ENCODE measurements around the gene OTULINL. TPM values are rescaled to one million over a fixed set of nuclear protein-coding genes. Genes with fewer than 3 reads are reported as not detected.

The OTULINL gene
- total RNA-seq, 1 donor from 2014 or later: 10.6 TPM

DNA sequence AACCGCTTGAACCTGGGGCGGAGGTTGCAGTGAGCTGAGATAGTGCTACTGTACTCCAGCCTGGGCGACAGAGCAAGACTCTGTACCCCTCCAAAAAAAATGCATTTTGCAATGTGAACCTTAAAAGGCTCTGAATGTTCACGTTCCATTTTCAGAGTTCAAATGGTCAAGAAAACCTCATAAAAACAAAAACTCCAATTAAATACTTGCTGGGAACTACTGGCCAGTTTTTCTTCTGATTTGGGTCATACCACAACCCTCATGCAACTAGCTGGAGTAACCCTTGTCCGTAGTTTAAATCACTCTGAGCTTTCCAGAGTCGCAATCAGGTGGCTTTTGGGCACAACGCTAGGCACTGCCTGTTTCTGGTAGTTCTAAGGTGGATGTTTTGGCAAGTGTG lies 2.3 kb upstream of the OTULINL start:
- H3K9me3 Mint-ChIP-seq: peaks cover 3% of the 10 kb centered on the region

DNA sequence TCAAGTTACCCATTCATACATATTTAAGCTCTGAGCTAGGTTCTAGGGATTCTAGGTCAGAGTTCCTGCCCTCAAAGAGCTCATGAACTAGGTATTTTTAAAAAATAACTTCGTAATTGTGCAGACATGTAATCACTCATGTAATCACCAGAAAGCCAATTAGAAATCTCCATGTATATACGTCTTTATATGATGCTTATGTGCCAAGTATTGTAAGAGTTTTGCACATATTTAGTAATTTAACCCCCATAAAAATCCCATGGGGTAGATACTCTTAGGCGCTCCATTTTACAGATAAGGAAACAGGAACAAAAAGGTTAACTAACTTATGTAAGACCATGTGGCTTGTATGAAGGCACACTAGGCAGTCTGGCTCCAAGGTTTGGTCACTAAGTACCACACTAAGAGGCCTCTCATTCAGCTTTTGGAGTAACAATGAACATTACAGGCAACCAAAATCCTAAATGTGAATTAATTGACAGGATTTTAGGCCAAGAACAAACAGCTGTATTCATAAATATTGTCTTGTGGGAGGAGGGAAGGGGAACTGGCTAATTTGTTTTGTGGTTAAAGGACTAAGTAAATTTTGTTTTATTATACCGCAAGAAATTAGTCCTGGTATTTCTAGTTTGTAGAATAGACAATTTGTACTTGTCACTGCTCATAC lies 1.7 kb upstream of the OTULINL start:
- Mint-ChIP-seq H3K36me3 (no peaks in the 10 kb centered on the region), H3K4me1 (peaks cover 7% of the 10 kb centered on the region), H3K27ac (no peak overlapping the region), H3K27me3 (ENCODE audit: insufficient read depth, low read depth) (peaks cover 20% of the 10 kb centered on the region), H3K9me3 (peaks cover 3% of the 10 kb centered on the region), H3K4me3 (peak overlapping the region; percentile 84)
- Histone ChIP-seq H2AFZ (replicated peaks) (no peak overlapping the region), H3K4me2 (no peak overlapping the region), H3K9me3 (ENCODE audit: low read depth) (no peaks in the 10 kb centered on the region), H4K20me1 (ENCODE audit: low read depth) (no peaks in the 10 kb centered on the region), H3K36me3 (no peaks in the 10 kb centered on the region), H3F3A (ENCODE audit: low read depth) (peaks cover 6% of the 10 kb centered on the region), H3K27ac (no peak overlapping the region), H3K27me3 (peaks cover 52% of the 10 kb centered on the region), H3K4me1 (peaks cover 5% of the 10 kb centered on the region), H3K9ac (no peak overlapping the region), H3K79me2 (ENCODE audit: low read depth) (no peaks in the 10 kb centered on the region), H3K4me3 (no peak overlapping the region)
- no peak for TF ChIP-seq EZH2 (IDR thresholded peaks at IDR 0.05)
- TF ChIP-seq EZH2phosphoT487 (IDR thresholded peaks at IDR 0.05): no peak
- TF ChIP-seq, protein P1, sequence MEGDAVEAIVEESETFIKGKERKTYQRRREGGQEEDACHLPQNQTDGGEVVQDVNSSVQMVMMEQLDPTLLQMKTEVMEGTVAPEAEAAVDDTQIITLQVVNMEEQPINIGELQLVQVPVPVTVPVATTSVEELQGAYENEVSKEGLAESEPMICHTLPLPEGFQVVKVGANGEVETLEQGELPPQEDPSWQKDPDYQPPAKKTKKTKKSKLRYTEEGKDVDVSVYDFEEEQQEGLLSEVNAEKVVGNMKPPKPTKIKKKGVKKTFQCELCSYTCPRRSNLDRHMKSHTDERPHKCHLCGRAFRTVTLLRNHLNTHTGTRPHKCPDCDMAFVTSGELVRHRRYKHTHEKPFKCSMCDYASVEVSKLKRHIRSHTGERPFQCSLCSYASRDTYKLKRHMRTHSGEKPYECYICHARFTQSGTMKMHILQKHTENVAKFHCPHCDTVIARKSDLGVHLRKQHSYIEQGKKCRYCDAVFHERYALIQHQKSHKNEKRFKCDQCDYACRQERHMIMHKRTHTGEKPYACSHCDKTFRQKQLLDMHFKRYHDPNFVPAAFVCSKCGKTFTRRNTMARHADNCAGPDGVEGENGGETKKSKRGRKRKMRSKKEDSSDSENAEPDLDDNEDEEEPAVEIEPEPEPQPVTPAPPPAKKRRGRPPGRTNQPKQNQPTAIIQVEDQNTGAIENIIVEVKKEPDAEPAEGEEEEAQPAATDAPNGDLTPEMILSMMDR (IDR thresholded peaks at IDR 0.05): no peak
- DNase-seq (ENCODE audit: low spot score): no peak

More for the DNA sequence above, 2.3 kb upstream of the OTULINL start:
- TF ChIP-seq EZH2 (IDR thresholded peaks at IDR 0.05) (no peak), EZH2phosphoT487 (IDR thresholded peaks at IDR 0.05) (no peak)
- TF ChIP-seq, protein P1 (IDR thresholded peaks at IDR 0.05): no peak
- Mint-ChIP-seq H3K27ac (no peak overlapping the region), H3K4me1 (peaks cover 7% of the 10 kb centered on the region), H3K4me3 (no peak overlapping the region), H3K27me3 (ENCODE audit: insufficient read depth, low read depth) (peaks cover 18% of the 10 kb centered on the region), H3K36me3 (no peaks in the 10 kb centered on the region)
- no peak for DNase-seq (ENCODE audit: low spot score)
- Histone ChIP-seq H3K4me2 (no peak overlapping the region), H3K9me3 (ENCODE audit: low read depth) (no peaks in the 10 kb centered on the region), H4K20me1 (ENCODE audit: low read depth) (no peaks in the 10 kb centered on the region), H3K36me3 (no peaks in the 10 kb centered on the region), H3F3A (ENCODE audit: low read depth) (peaks cover 6% of the 10 kb centered on the region), H3K4me3 (no peak overlapping the region), H3K9ac (no peak overlapping the region), H3K27ac (no peak overlapping the region), H3K79me2 (ENCODE audit: low read depth) (no peaks in the 10 kb centered on the region), H3K27me3 (peaks cover 51% of the 10 kb centered on the region), H3K4me1 (peaks cover 5% of the 10 kb centered on the region), H2AFZ (replicated peaks) (no peak overlapping the region)

- Histone ChIP-seq H3F3A (ENCODE audit: low read depth) (peaks cover 6% of the 10 kb centered on the region), H3K4me1 (peaks cover 5% of the 10 kb centered on the region), H2AFZ (replicated peaks) (no peak overlapping the region), H3K36me3 (no peaks in the 10 kb centered on the region), H3K27me3 (peaks cover 52% of the 10 kb centered on the region), H3K27ac (no peak overlapping the region), H3K4me3 (peak overlapping the region; percentile 82), H3K9ac (no peak overlapping the region), H3K4me2 (peak overlapping the region; percentile 96), H4K20me1 (ENCODE audit: low read depth) (no peaks in the 10 kb centered on the region), H3K79me2 (ENCODE audit: low read depth) (no peaks in the 10 kb centered on the region), H3K9me3 (ENCODE audit: low read depth) (no peaks in the 10 kb centered on the region)
- no peak for DNase-seq (ENCODE audit: low spot score)
- Mint-ChIP-seq H3K4me3 (peak overlapping the region; percentile 84), H3K36me3 (no peaks in the 10 kb centered on the region), H3K27ac (no peak overlapping the region), H3K4me1 (peaks cover 7% of the 10 kb centered on the region), H3K9me3 (peaks cover 3% of the 10 kb centered on the region), H3K27me3 (ENCODE audit: insufficient read depth, low read depth) (peaks cover 21% of the 10 kb centered on the region)
- TF ChIP-seq, protein P1 (IDR thresholded peaks at IDR 0.05): no peak
- TF ChIP-seq EZH2 (IDR thresholded peaks at IDR 0.05) (no peak), EZH2phosphoT487 (IDR thresholded peaks at IDR 0.05) (no peak)
These were observed 1.1 kb upstream of the OTULINL start for GRCh38 chr5:14580398-14581034.
